Activated CD8-positive, alpha-beta memory T cell treated with anti-CD3 and anti-CD28 coated beads, Interleukin-2, amount 50 U/mL, for 24 hours (primary cell): ENCODE results near the gene SOX14.

ENCODE experiments used
- DNase-seq: peaks from one replicate; pipeline ENCODE4 v3.0.0-alpha.2; 2020; ENCODE audit errors: extremely low read depth

Gene SOX14

GRCh38 chr3:137768361-137769321 is 4.5 kb downstream of the SOX14 start:
- no peak for DNase-seq

- no peak for DNase-seq
Measured at GRCh38 chr3:137769322-137770065, 5.4 kb downstream of the SOX14 start.

- no peak for DNase-seq
Measured at GRCh38 chr3:137770066-137770834, 6.1 kb downstream of the SOX14 start.

GRCh38 chr3:137770835-137771399 is 6.8 kb downstream of the SOX14 start:
- DNase-seq, result no peak

GRCh38 chr3:137771401-137772213 is 7.5 kb downstream of the SOX14 start:
- no peak for DNase-seq

- DNase-seq, result no peak
Measured at GRCh38 chr3:137772214-137772955, 8.3 kb downstream of the SOX14 start.

- no peak for DNase-seq
Measured at GRCh38 chr3:137778941-137779340, 14.8 kb downstream of the SOX14 start.

GRCh38 chr3:137787529-137787928 is 23.4 kb downstream of the SOX14 start:
- no peak for DNase-seq

GRCh38 chr3:137789236-137789635 is 25.1 kb downstream of the SOX14 start:
- no peak for DNase-seq

GRCh38 chr3:137792626-137793271 is 28.6 kb downstream of the SOX14 start:
- DNase-seq, result no peak

GRCh38 chr3:137796993-137797392 is 32.9 kb downstream of the SOX14 start:
- DNase-seq, result no peak

GRCh38 chr3:137803215-137803614 is 39.1 kb downstream of the SOX14 start:
- no peak for DNase-seq

- no peak for DNase-seq
Measured at GRCh38 chr3:137807998-137808397, 43.9 kb downstream of the SOX14 start.

- no peak for DNase-seq
Measured at GRCh38 chr3:137809509-137809908, 45.4 kb downstream of the SOX14 start.

- DNase-seq, result no peak
Measured at GRCh38 chr3:137812023-137812422, 47.9 kb downstream of the SOX14 start.

- no peak for DNase-seq
Measured at GRCh38 chr3:137815251-137815650, 51.1 kb downstream of the SOX14 start.
